ENCODE results near the gene DENND4A.

Gene DENND4A

DNA sequence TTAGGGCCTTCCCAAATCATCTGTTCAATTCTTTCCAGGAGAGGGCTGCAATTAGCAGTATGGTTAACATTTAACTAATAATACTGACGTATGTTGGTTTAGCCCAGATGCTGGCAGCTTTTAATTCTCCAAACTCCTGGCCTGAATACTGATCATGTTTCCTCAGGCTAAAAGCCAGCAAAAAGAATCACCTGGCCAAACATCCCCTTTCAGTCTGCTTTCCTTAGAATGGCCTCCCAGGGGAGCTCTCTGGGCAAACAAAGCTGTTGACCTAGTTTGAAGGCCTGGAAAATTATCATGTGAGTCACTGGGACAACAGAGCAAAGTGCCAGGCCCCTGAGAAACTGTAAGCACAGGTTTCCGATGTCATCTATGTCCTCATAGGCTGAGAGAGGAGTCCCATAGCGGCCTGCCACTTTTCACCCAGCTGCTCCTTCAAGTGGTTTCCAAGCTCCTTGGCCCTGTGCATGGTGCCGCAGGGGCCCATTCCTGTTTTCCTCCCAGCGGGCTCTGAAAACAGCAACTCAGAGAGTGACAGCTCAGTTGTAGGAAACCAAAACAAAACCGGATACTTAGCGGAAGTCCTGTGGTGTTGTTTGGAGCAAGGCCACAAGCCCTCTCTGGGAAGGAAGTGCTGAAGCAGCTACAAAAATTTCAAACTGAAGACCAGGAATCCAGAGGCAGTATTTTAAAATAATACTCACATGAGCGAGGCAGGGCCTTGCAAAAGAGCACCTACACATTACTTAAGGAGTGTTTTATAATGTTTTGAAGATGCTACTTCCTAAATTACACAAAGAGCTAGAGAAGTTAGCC is 40.7 kb upstream of the DENND4A start:
- Histone ChIP-seq H3K27me3 (ENCODE audit: control insufficient read depth, insufficient read depth, low read length) (no peaks in the 10 kb centered on the region), H3K4me1 (ENCODE audit: control insufficient read depth, low read depth, low read length) (peaks cover 26% of the 10 kb centered on the region), H3K27ac (ENCODE audit: low read length) (peak overlapping the region; percentile 94), H3K9ac (ENCODE audit: low read length) (peak overlapping the region; percentile 54), H3K36me3 (ENCODE audit: control insufficient read depth, low read depth, low read length) (no peaks in the 10 kb centered on the region), H3K4me3 (ENCODE audit: low read length) (peak overlapping the region; percentile 11), H3K9me3 (ENCODE audit: control insufficient read depth, low read depth, low read length) (no peaks in the 10 kb centered on the region)

DNA sequence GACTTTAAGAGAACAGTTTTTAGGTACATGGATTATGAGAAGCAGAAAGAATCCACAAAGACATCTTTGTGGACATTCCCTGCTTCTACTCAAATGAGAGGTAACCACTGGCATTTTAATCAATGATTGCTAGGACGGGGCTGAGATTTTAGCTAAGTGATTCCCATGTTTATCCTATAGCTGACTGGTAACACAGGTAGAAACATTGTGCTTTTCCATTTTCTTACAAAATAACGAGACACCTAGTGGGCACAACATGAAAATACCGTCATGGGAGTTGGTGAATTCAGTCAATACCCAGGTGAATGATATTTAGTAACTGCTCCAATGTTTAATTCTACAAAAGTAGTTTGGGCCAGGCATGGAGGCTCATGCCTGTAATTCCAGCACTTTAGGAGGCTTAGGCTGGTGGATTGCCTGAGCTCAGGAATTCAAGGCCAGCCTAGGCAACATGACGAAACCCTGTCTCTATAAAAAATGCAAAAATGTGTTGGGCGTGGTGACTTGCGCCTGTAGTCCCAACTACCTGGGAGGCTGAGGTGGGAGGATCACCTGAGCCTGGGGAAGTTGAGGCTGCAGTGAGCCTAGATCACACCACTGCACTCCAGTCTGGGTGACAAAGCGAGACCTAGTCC is 37.2 kb upstream of the DENND4A start:
- Histone ChIP-seq H3K9ac (ENCODE audit: low read length) (no peak overlapping the region), H3K4me1 (ENCODE audit: control insufficient read depth, low read depth, low read length) (peaks cover 33% of the 10 kb centered on the region), H3K36me3 (ENCODE audit: control insufficient read depth, low read depth, low read length) (no peaks in the 10 kb centered on the region), H3K27me3 (ENCODE audit: control insufficient read depth, insufficient read depth, low read length) (no peaks in the 10 kb centered on the region), H3K27ac (ENCODE audit: low read length) (no peak overlapping the region), H3K9me3 (ENCODE audit: control insufficient read depth, low read depth, low read length) (no peaks in the 10 kb centered on the region), H3K4me3 (ENCODE audit: low read length) (no peak overlapping the region)

DNA sequence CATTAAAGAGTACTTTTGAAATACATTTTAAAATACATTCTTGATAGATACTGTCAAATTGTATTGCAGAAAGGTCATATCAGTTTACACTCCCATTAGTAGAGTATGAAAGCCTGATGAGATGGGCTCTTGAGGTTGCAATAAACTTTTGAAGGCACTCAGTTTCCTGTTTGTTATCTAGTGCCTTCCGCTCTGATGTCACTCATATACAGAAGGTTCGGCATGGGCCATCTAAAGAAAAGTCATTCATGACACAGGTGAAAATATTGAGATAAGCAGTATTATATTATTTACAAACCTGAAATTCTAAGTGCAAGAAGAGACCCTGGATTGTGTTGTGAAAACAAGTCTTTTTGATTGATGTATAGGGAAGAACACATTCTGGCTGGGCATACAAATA is 36.5 kb upstream of the DENND4A start:
- Histone ChIP-seq H3K27ac (ENCODE audit: low read length) (no peak overlapping the region), H3K4me1 (ENCODE audit: control insufficient read depth, low read depth, low read length) (peaks cover 27% of the 10 kb centered on the region), H3K9ac (ENCODE audit: low read length) (no peak overlapping the region), H3K36me3 (ENCODE audit: control insufficient read depth, low read depth, low read length) (no peaks in the 10 kb centered on the region), H3K9me3 (ENCODE audit: control insufficient read depth, low read depth, low read length) (no peaks in the 10 kb centered on the region), H3K4me3 (ENCODE audit: low read length) (no peak overlapping the region), H3K27me3 (ENCODE audit: control insufficient read depth, insufficient read depth, low read length) (no peaks in the 10 kb centered on the region)

DNA sequence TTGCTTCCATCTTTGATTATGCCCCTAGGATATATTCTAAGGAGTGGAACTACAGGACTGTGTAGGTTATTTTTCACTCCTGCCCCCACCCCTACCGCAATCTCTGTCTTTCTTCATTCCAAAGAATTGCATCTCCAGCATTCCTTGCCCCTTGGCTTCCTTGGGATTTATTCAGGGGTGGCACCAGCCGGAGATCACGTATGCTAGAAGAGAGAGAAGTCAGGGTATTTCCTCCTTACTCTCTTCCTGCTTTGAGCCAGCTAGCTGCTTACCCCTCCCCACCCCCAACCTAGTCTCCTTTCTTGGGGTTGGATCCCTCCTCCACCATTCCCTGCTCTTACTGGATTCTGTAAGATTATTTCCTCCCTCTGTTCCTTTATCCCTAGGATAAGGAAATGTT is 35.0 kb upstream of the DENND4A start:
- H3K36me3 ChIP-seq (ENCODE audit: control insufficient read depth, low read depth, low read length): no peaks in the 10 kb centered on the region
- no peaks in the 10 kb centered on the region for H3K27me3 ChIP-seq (ENCODE audit: control insufficient read depth, insufficient read depth, low read length)
- H3K4me1 ChIP-seq (ENCODE audit: control insufficient read depth, low read depth, low read length): peaks cover 13% of the 10 kb centered on the region

DNA sequence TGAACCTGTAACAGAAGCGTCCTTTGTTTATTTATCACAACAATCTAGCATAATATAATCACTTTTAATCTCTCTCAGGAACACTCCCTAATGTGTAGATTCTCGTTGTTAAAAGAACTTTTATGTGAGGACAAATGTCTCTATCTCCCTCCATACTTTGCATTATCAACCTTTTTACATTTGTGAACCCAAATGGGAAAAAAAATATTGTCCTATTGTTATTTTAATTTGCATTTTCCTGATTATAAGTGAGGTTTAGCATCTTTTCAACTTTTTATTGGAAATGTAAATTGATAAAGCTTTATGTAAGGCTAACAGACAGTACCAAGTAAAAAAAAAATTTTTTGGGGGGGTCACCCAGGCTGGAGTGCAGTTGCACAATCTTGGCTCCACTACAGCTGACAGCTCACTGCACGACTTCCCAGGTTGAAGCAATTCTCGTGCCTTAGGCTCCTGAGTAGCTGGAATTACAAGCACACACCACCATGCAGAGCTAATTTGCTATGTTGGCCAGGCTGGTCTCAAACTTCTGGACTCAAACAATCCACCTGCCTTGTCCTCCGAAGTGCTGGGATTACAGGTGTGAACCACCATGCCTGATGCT is 33.0 kb upstream of the DENND4A start:
- Histone ChIP-seq H3K4me1 (ENCODE audit: control insufficient read depth, low read depth, low read length) (peaks cover 13% of the 10 kb centered on the region), H3K9ac (ENCODE audit: low read length) (no peak overlapping the region), H3K27me3 (ENCODE audit: control insufficient read depth, insufficient read depth, low read length) (no peaks in the 10 kb centered on the region), H3K4me3 (ENCODE audit: low read length) (no peak overlapping the region), H3K27ac (ENCODE audit: low read length) (no peak overlapping the region), H3K36me3 (ENCODE audit: control insufficient read depth, low read depth, low read length) (no peaks in the 10 kb centered on the region), H3K9me3 (ENCODE audit: control insufficient read depth, low read depth, low read length) (no peaks in the 10 kb centered on the region)

More for the DNA sequence above, 35.0 kb upstream of the DENND4A start:
- Histone ChIP-seq H3K9ac (ENCODE audit: low read length) (no peak overlapping the region), H3K9me3 (ENCODE audit: control insufficient read depth, low read depth, low read length) (no peaks in the 10 kb centered on the region), H3K4me3 (ENCODE audit: low read length) (no peak overlapping the region), H3K27ac (ENCODE audit: low read length) (no peak overlapping the region)

DNA sequence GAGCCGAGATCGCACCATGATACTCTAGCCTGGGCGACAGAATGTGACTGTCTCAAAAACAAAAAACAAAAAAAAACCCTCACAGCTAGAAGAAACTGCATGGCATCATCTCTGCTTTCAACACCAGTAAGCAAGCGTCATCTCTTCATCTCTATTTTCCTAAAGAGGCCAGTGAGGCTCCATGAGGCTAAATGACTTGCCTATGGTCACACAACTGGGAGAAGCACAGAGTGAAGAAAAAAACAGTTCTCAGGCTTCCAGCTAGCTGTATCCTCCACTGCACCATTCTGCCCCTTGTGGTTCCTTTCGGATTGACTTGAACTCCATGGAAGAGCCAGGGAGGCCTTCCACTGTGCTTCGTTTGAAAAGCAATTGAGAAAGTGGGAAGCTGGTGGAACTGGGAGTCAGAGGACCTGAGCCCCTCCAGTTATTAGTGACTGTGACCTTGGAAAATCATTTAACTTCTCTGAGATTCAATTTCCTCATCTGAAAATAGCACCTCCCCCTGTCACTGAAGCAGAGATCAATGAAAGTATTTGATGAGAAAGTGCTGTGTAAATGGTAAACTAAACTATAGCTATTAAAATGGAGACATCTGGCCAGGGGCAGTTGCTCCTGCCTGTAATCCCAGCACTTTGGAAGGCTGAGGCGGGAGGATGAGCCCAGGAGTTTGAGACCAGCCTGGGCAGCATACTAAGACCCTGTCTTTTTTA is 32.1 kb upstream of the DENND4A start:
- H3K4me1 ChIP-seq (ENCODE audit: control insufficient read depth, low read depth, low read length): peaks cover 12% of the 10 kb centered on the region
- H3K27ac ChIP-seq (ENCODE audit: low read length): no peak overlapping the region
- H3K9ac ChIP-seq (ENCODE audit: low read length): no peak overlapping the region
- no peaks in the 10 kb centered on the region for H3K36me3 ChIP-seq (ENCODE audit: control insufficient read depth, low read depth, low read length)
- no peak overlapping the region for H3K4me3 ChIP-seq (ENCODE audit: low read length)
- H3K9me3 ChIP-seq (ENCODE audit: control insufficient read depth, low read depth, low read length): no peaks in the 10 kb centered on the region
- no peaks in the 10 kb centered on the region for H3K27me3 ChIP-seq (ENCODE audit: control insufficient read depth, insufficient read depth, low read length)

DNA sequence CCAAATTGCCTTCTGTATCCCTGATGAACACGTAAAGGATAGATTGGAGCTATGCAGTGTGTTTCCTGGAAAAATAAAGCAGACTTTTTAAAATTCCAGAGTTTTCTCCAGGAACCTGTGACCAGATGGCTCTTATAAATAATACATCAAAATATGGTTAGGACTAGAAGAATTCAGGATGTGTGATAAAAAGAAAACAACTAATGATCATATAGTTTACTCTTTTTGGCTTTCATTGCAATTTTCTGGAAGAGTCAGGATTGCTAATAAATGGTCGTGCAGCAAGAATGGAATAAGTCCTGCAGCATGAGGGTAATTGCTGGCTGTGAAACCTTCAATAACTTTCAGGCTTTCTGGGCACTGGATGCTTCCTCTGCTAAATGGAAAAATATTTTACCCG is 30.2 kb upstream of the DENND4A start:
- Histone ChIP-seq H3K27ac (ENCODE audit: low read length) (no peak overlapping the region), H3K27me3 (ENCODE audit: control insufficient read depth, insufficient read depth, low read length) (no peaks in the 10 kb centered on the region), H3K4me3 (ENCODE audit: low read length) (no peak overlapping the region), H3K9ac (ENCODE audit: low read length) (no peak overlapping the region), H3K36me3 (ENCODE audit: control insufficient read depth, low read depth, low read length) (no peaks in the 10 kb centered on the region), H3K4me1 (ENCODE audit: control insufficient read depth, low read depth, low read length) (peaks cover 10% of the 10 kb centered on the region), H3K9me3 (ENCODE audit: control insufficient read depth, low read depth, low read length) (no peaks in the 10 kb centered on the region)

DNA sequence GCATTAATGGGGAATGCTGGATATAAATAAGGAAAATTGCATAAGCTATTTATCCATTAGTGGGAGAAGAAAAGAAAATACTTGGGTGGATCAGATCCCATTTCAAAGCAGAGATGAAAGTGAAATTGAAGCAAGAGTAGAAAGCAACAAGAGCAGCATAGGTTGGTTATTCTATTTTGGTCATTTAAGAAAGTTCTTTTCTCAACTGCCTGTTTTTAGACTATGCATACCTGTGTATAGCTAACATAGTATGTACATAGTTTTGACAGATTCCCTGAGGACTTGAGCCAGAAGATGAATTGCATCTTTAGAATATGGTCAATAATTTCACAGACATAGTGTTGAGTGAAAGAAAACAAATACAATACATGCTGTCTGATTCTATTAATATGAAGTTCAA is 29.0 kb upstream of the DENND4A start:
- Histone ChIP-seq H3K27ac (ENCODE audit: low read length) (no peak overlapping the region), H3K9ac (ENCODE audit: low read length) (no peak overlapping the region), H3K36me3 (ENCODE audit: control insufficient read depth, low read depth, low read length) (no peaks in the 10 kb centered on the region), H3K4me1 (ENCODE audit: control insufficient read depth, low read depth, low read length) (peaks cover 7% of the 10 kb centered on the region), H3K27me3 (ENCODE audit: control insufficient read depth, insufficient read depth, low read length) (no peaks in the 10 kb centered on the region), H3K4me3 (ENCODE audit: low read length) (no peak overlapping the region), H3K9me3 (ENCODE audit: control insufficient read depth, low read depth, low read length) (no peaks in the 10 kb centered on the region)

DNA sequence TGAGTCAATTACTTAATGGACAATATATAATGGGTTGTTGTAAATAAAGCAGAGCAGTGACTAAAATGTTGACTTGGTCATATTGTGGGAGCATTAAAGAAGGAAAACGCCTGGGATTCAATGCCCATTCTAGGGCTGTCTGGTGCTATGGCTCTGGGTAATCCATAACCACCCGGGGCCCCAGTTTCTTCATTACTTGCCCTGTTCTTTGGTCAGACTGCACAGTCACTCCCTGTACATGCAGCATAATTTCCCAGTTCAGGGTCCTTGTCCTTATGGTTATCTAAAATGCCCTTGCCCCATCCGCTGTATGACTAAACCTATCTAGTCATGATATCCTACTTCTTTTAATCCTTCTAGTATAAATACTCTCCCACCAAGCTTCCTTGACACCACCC is 27.5 kb upstream of the DENND4A start:
- no peak overlapping the region for H3K9ac ChIP-seq (ENCODE audit: low read length)
- H3K27ac ChIP-seq (ENCODE audit: low read length): no peak overlapping the region
- peaks cover 3% of the 10 kb centered on the region for H3K4me1 ChIP-seq (ENCODE audit: control insufficient read depth, low read depth, low read length)
- H3K27me3 ChIP-seq (ENCODE audit: control insufficient read depth, insufficient read depth, low read length): no peaks in the 10 kb centered on the region
- H3K4me3 ChIP-seq (ENCODE audit: low read length): no peak overlapping the region
- no peaks in the 10 kb centered on the region for H3K36me3 ChIP-seq (ENCODE audit: control insufficient read depth, low read depth, low read length)
- no peaks in the 10 kb centered on the region for H3K9me3 ChIP-seq (ENCODE audit: control insufficient read depth, low read depth, low read length)

DNA sequence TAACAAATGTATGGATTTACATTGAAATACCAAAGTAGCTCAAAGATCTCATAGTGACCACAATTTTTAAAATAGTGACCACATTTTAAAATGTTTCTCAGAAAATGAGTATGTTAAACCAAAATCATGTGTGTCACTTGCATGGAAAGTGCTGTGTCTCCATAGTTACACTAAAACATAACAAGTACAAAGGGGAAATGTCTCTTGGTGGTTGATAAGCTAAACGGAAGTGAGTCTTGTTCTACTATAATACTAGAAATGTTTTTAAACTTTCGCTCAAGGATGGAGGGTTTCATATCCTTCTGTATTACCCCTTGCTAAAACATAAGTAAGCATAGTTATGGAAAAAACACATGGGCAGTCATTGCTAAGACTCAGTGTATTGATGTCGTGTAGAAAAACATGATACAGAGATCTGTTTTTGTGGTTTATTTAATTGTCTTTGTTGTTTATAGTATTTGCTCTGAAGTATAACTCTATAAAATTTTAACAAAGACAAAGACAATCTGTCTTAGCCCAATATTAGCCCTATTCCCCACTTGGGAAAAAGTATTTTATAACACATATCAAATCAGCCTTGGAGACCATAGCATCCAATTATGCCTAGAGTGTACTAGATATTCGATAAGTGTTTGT is 27.0 kb upstream of the DENND4A start:
- Histone ChIP-seq H3K9me3 (ENCODE audit: control insufficient read depth, low read depth, low read length) (no peaks in the 10 kb centered on the region), H3K36me3 (ENCODE audit: control insufficient read depth, low read depth, low read length) (no peaks in the 10 kb centered on the region), H3K9ac (ENCODE audit: low read length) (no peak overlapping the region), H3K4me1 (ENCODE audit: control insufficient read depth, low read depth, low read length) (no peaks in the 10 kb centered on the region), H3K27me3 (ENCODE audit: control insufficient read depth, insufficient read depth, low read length) (no peaks in the 10 kb centered on the region), H3K27ac (ENCODE audit: low read length) (no peak overlapping the region), H3K4me3 (ENCODE audit: low read length) (no peak overlapping the region)

DNA sequence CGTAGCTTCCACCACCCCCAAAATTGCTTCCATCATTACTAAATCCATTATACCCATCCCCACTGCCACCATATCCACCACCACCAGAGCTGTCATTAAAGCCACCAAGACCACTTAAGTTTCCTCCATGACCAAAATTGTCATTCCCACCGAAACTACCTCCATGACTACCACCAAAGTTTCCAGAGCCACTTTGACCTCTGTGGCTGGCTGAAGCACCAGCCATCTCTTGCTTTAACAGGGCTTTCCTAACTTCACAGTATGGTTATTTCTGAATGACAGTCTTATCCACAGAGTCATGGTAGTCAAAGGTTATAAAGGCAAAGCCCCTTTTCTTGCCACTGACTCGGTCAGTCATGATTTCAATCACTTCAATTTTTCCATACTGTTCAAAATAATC is 24.3 kb upstream of the DENND4A start:
- H3K27ac ChIP-seq (ENCODE audit: low read length): no peak overlapping the region
- no peaks in the 10 kb centered on the region for H3K36me3 ChIP-seq (ENCODE audit: control insufficient read depth, low read depth, low read length)
- H3K27me3 ChIP-seq (ENCODE audit: control insufficient read depth, insufficient read depth, low read length): no peaks in the 10 kb centered on the region
- no peak overlapping the region for H3K9ac ChIP-seq (ENCODE audit: low read length)
- H3K9me3 ChIP-seq (ENCODE audit: control insufficient read depth, low read depth, low read length): no peaks in the 10 kb centered on the region
- no peaks in the 10 kb centered on the region for H3K4me1 ChIP-seq (ENCODE audit: control insufficient read depth, low read depth, low read length)
- no peak overlapping the region for H3K4me3 ChIP-seq (ENCODE audit: low read length)
